Peyer's patch (tissue), 4 donors: Measurements from ENCODE around the gene PCBD2. TPM values are rescaled to one million over a fixed set of nuclear protein-coding genes. Genes with fewer than 3 reads are reported as not detected.

ENCODE experiments used
- DNase-seq, 3 donors: peaks; one replicate each; pipeline ENCODE4 v3.0.0-alpha.2; 2017 to 2019
- H3K27ac ChIP-seq, 4 donors: fragments of 200-600 bp; sonication (generic); one replicate each; pipeline ENCODE4 v1.5.1; 2016 to 2019
- H3K27me3 ChIP-seq, 2 donors: fragments of 200-600 bp; sonication (generic); one replicate each; pipeline ENCODE4 v1.5.1; 2019
- H3K36me3 ChIP-seq, 3 donors: fragments of 200-600 bp; sonication (generic); one replicate each; pipeline ENCODE4 v1.5.1; 2016 to 2019
- H3K4me1 ChIP-seq, 4 donors: fragments of 200-600 bp; sonication (generic); one replicate each; pipeline ENCODE4 v1.5.1; 2016 to 2019
- H3K4me3 ChIP-seq, 4 donors: fragments of 200-600 bp; sonication (generic); 1 replicate in 3 of 4; 2 replicates in 1 of 4; pipeline ENCODE4 v1.5.1; 2016 to 2019; ENCODE audit warnings: mild to moderate bottlenecking in 1 of 4
- H3K9me3 ChIP-seq, 4 donors: fragments of 200-600 bp; sonication (generic); one replicate each; pipeline ENCODE4 v1.5.1; 2016 to 2019; ENCODE audit warnings: mild to moderate bottlenecking in 1 of 4
- CTCF ChIP-seq, 6 experiments: fragments of 450-650 bp in 4 of 6; fragments of 200-600 bp in 2 of 6; sonication (generic) in 1 of 6; IDR thresholded peaks; one replicate each; pipeline ENCODE4 v1.5.1; 2017 to 2019; ENCODE audit warnings: antibody characterized with exemption in 6 of 6, mild to moderate bottlenecking in 3 of 6, moderate library complexity in 1 of 6
- POLR2A ChIP-seq, 2 donors: fragments of 450-650 bp; IDR thresholded peaks; one replicate each; pipeline ENCODE4 v1.5.1; 2017; ENCODE audit warnings: antibody characterized with exemption in 2 of 2, mild to moderate bottlenecking in 2 of 2, moderate library complexity in 2 of 2
- small RNA-seq, 2 donors: library from RNA; depleted of rRNA; stranded (forward); fragments of <200 nt; gene quantifications; one replicate each; pipeline ENCODE3, GENCODE V24; 2016
- total RNA-seq, 4 donors: library from RNA; depleted of rRNA; stranded (reverse); fragments of >200 nt; gene quantifications; one replicate each; pipeline ENCODE4 v1.1.0, GENCODE V29; 2016

The PCBD2 gene
- total RNA-seq, 4 donors from 2014 or later, result 15.5 to 39.6 (median 27.9) TPM

DNA sequence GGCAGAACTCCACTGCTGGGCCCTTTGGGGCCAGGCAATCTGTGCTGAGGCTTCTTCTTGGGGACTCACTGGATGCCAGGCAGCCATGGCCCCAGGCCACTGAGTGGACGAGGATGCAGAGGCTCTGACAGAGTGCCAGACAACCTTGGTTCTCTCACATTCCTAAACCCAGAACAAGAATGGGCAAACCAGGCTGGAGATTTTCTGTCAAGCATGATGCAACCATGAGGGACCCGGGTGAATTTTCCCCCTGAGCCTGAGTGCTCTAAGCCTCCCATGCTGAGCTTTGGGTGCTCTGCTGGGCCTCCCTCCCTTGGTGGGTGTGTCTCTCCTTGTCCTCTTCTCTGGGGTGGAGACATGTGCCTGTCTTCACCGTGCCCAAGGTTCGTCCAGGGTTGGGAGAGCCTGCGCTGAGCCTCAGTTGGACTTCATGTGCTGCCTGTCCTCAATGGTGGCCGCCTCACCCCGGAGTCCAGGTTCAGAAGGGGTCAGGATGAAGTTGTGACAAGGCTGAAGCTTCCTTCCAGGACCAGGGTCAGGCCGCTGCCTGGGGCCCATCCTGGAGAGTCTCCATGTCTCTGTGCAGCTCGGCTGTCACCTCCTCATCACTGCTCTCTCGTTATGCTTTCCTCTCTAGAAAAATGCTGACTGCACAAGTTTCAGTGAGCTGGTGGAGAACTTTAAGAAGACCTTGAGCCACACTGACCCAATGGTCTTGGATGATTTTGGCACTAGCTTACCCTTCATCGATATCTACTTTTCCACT is 105.0 kb downstream of the PCBD2 start:
- Histone ChIP-seq H3K36me3 (no peaks in the 10 kb centered on the region), H3K4me1 (no peaks in the 10 kb centered on the region), H3K27ac (no peak overlapping the region), H3K27me3 (no peaks in the 10 kb centered on the region), H3K4me3 (no peak overlapping the region), H3K9me3 (no peaks in the 10 kb centered on the region)
- no peak for TF ChIP-seq CTCF (IDR thresholded peaks at IDR 0.05)
- no peak for TF ChIP-seq POLR2A (IDR thresholded peaks at IDR 0.05)
- no peak for DNase-seq

GRCh38 chr5:135010502-135011354 is 105.8 kb downstream of the PCBD2 start:
- no peaks in the 10 kb centered on the region for H3K4me1 ChIP-seq
- no peak overlapping the region for H3K4me3 ChIP-seq
- H3K36me3 ChIP-seq, result no peaks in the 10 kb centered on the region
- peak in 1 of 3 donors; percentile 15 for DNase-seq
- TF ChIP-seq POLR2A (IDR thresholded peaks at IDR 0.05) (no peak), CTCF (IDR thresholded peaks at IDR 0.05) (peak in 2 of 6 experiments; percentile 9 to 12)
- no peaks in the 10 kb centered on the region for H3K27me3 ChIP-seq
- H3K27ac ChIP-seq, result no peak overlapping the region
- H3K9me3 ChIP-seq, result no peaks in the 10 kb centered on the region

DNA sequence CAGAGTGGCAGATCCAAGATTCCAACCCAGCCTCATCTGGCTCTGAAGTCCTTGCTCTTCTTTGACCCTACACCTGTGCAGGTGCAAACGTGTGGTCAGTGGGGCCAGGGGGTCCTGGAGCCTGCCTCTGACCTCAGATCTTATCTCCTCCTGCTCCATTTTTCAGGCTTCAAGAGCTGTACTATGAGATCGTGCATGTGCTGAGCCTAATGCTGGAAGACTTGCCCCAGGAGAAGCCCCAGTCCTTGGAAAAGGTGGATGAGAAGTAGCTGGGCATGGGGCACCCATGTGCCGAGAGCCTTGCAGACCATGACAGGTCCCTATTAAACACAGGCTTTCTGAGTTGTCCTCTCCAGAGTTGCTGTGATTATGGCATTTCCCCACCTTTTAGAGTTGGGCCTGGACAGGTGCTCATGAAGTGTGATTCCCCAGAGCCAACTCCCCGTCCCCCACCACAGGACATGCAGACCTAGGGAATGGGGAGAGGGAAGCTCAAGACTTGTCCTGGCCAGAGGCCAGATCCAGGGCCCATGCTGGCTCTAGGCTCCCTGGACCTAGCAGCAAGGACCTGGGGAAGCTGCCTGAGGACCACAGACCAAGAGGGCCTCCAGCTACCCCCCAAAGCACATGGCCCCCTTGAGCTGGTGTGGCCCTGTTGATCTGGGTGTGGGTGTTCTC is 106.6 kb downstream of the PCBD2 start:
- no peaks in the 10 kb centered on the region for H3K36me3 ChIP-seq
- no peaks in the 10 kb centered on the region for H3K9me3 ChIP-seq
- peak in 1 of 3 donors; percentile 19 for DNase-seq
- no peak overlapping the region for H3K27ac ChIP-seq
- TF ChIP-seq CTCF (IDR thresholded peaks at IDR 0.05) (peak in 1 of 6 experiments; percentile 2), POLR2A (IDR thresholded peaks at IDR 0.05) (no peak)
- H3K4me3 ChIP-seq, result no peak overlapping the region
- H3K27me3 ChIP-seq, result no peaks in the 10 kb centered on the region
- H3K4me1 ChIP-seq, result no peaks in the 10 kb centered on the region

- no peaks in the 10 kb centered on the region for H3K27me3 ChIP-seq
- no peak overlapping the region for H3K27ac ChIP-seq
- TF ChIP-seq POLR2A (IDR thresholded peaks at IDR 0.05), result no peak
- TF ChIP-seq CTCF (IDR thresholded peaks at IDR 0.05), result no peak
- peak in 1 of 3 donors; percentile 17 for DNase-seq
- H3K36me3 ChIP-seq, result no peaks in the 10 kb centered on the region
- H3K9me3 ChIP-seq, result no peaks in the 10 kb centered on the region
- H3K4me1 ChIP-seq, result no peaks in the 10 kb centered on the region
- H3K4me3 ChIP-seq, result no peak overlapping the region
Observed at GRCh38 chr5:135012033-135012588, 107.2 kb downstream of the PCBD2 start.

Small RNAs within 50 kb of the gene (small RNA-seq; reads per million reads assigned to genes)
- 0 reads per million in 2 donors for gene MIR4461
- gene MTND3P25, result 0 reads per million in 2 donors
- 0 reads per million in 2 donors for gene MTND4LP30

Other genes starting within 250 kb of the PCBD2 start
- gene CAMLG, start 166.6 kb upstream of the PCBD2 start, total RNA-seq, result 10 to 100 TPM; 15.7 to 25.6 (median 20.9) TPM
- gene DDX46, start 146.4 kb upstream of the PCBD2 start, total RNA-seq, result 10 to 100 TPM; 27.0 to 59.4 (median 41.8) TPM
- gene C5orf24, start 59.2 kb upstream of the PCBD2 start, total RNA-seq, result 10 to 100 TPM; 24.8 to 36.7 (median 35.6) TPM
- 10 to 100 TPM; 34.3 to 81.7 (median 39.9) TPM for gene TXNDC15, start 30.8 kb upstream of the PCBD2 start, total RNA-seq
- gene CATSPER3, start 62.8 kb downstream of the PCBD2 start, total RNA-seq, result 1 to 10 TPM in 3 of 4 donors, not detected in 1; 1.1 to 2.5 (median 2.4) TPM
- 1 to 10 TPM in 3 of 4 donors, under 1 TPM in 1; 0.88 to 4.2 (median 2.5) TPM for gene PITX1, start 129.1 kb downstream of the PCBD2 start, total RNA-seq